DOHH2 (cell line): ENCODE measurements around the gene HLA-C.

Experiments used
- CTCF ChIP-seq: fragments of 200-600 bp; sonication (generic); IDR thresholded peaks from one replicate; pipeline ENCODE4 v1.5.1; 2014; ENCODE audit warnings: antibody characterized with exemption, mild to moderate bottlenecking, low read depth, low read length; ENCODE audit not compliant: poor library complexity, severe bottlenecking
- EZH2phosphoT487 ChIP-seq: fragments of 200-600 bp; sonication (generic); IDR thresholded peaks from 2 replicates; pipeline ENCODE4 v1.6.1; 2017; ENCODE audit warnings: borderline replicate concordance, mild to moderate bottlenecking, antibody characterized with exemption, low read length, moderate library complexity, mixed read lengths

GRCh38 chr6:31309641-31310040 lies 37.7 kb upstream of the HLA-C start:
- TF ChIP-seq EZH2phosphoT487 (no peak), CTCF (no peak)
